HG03103 (cell line): ENCODE data around the gene UPF3A.
"Not testable (repeated sequence)": the region's sequence is repeated elsewhere in the genome, so short reads cannot be mapped to it uniquely, and the experiment has no call there.

Experiments used
- ATAC-seq: cut with Tn5 transposase; IDR thresholded peaks from one replicate; pipeline ENCODE4 v1.9.1; 2021; ENCODE audit warnings: low read depth; ENCODE audit not compliant: unreplicated experiment

Gene UPF3A, protein sequence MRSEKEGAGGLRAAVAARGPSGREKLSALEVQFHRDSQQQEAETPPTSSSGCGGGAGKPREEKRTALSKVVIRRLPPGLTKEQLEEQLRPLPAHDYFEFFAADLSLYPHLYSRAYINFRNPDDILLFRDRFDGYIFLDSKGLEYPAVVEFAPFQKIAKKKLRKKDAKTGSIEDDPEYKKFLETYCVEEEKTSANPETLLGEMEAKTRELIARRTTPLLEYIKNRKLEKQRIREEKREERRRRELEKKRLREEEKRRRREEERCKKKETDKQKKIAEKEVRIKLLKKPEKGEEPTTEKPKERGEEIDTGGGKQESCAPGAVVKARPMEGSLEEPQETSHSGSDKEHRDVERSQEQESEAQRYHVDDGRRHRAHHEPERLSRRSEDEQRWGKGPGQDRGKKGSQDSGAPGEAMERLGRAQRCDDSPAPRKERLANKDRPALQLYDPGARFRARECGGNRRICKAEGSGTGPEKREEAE

DNA sequence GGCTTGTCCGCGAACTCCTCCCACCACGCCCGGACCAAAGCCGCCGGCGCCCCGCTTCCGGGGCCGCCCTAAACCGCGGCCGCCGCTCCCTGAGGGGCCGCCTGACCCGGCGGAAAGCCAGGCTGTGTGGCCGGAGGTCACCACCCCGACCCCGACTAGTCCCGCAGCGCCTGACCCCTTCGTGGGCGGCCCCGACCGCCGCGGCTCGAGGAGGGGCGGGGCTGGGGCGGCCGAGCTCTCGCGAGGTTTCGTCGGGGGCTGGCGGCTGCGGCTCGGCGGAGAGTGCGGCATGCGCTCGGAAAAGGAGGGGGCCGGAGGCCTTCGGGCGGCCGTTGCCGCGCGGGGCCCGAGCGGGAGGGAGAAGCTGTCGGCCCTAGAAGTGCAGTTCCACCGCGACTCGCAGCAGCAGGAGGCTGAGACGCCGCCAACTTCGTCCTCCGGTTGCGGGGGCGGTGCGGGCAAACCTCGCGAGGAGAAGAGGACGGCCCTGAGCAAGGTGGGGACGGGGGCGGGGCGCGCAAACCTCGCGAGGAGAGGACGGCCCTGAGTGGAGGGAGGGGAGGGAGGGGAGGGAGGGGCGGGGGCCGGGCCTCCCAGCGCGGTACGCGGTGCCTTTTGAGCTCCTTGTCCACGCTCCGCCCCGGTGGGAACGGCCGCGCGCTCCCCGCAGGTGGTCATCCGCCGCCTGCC lies at the start of gene UPF3A:
TSS of gene UPF3A (plus strand) at position 251 of the 690 bp plus-strand sequence. CDS start at position 290, 39 bp downstream.
- peak; percentile 51 for ATAC-seq

DNA sequence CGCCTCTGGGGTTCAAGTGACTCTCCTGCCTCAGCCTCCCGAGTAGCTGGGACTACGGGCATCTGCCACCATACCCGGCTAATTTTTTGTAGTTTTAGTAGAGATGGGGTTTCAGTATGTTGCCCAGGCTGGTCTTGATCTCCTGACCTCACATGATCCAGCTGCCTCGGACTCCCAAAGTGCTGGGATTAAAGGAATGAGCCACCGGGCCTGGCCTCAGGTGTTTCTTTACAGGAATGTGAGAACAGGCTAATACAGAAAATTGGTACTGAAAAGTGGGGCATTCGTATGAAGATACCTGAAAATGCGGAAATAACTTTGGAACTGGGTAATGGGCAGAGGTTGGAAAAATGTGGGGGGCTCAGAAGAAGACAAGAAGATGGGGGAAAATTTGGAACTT lies 49.5 kb upstream of the UPF3A start:
- no peak for ATAC-seq

DNA sequence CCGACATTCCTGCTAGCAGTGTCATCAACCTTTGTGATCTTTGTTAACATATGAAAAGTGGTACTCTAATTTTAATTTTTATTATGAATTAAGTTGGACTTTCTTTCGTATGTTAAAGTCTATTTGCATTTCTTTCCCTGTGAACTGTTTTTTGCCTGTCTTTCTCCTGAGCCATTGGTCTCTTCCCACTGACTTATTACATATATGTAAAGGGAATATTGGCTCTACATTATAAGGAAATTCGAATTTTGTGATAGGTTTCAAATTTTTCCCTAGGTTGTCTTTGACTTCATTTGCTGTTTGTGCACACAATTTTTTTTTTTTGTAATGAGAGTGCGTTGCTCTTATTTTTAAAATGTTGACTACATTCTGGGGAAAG lies 47.1 kb upstream of the UPF3A start:
- no peak for ATAC-seq

DNA sequence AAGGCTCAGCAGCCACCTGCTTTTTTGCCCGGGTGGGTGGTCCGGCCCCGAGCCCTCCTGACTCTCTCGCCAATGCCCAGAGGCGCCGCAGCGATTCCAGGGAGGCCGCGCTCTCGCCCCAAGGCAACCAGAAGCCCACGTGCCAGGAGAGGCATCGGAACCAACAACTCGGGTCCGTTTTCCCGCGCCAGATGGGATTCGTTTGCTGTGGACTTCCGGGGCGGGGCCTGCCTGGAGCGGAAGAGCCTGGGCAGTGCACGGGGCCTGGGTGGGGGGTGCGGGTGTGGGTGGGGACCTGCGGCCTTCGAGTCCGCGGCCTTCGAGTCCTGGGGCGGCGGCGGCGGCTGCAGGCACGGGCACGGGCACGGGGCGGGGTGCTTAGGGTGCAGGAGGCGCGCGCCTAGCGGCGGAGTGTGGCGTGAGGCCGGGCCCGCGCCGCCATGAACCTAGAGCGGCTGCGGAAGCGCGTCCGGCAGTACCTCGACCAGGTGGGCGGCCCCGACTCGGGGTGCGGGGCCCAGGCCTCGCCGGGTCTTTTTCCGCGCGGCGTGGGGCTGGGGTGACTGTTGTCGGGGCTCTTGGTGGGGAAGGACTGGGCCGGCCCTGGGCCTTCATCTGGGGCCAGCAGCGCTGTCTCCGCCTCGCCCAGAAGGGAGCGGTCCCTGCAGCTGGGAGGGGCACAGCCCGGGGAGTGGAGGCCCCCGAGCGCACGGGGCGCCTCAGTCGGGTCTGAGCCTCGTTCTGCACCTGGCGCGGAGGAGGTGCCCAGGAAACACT lies 46.6 kb upstream of the UPF3A start, which contains the start of gene CDC16:
TSS of gene CDC16 (plus strand) at position 253 of the 777 bp plus-strand sequence. CDS start at position 441, 188 bp downstream.
- peak; percentile 91 for ATAC-seq

DNA sequence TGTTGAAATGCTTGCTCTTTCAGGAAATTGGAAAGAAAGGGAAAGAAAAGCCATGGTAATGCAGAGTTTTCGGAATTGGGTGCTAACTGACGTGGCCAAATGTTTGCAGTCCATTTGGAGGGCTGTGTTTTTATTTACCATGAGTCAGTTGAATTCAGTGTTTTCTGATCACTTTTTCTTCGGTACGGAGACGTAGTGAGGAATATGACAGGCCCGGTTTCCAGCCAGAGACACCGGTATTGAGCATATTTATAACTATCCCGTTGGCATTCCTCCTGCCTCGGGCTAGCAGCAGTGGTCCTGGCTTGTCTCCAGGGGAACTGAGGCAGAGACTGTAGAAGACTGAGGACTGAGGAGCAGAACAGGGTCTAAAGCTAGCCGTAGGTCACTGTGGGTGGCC lies 45.7 kb upstream of the UPF3A start:
- no peak for ATAC-seq

DNA sequence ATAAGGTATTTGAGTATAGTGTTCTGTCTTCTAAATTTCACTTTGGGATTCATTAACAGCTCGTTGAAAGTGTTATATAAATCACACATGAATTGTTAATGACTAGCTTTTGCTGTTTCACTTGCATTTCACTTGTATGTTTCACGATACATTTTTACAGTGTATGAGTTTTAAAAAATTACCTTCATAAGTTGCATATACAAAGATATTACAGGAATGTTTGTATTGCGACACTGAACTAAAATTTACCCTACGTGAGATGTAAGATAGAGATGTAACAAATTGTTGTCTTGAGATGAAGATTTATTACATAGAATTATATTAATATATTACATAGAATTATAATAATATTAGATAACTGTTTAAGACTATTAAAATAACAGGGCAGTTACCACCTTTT lies 45.2 kb upstream of the UPF3A start:
- no peak for ATAC-seq

DNA sequence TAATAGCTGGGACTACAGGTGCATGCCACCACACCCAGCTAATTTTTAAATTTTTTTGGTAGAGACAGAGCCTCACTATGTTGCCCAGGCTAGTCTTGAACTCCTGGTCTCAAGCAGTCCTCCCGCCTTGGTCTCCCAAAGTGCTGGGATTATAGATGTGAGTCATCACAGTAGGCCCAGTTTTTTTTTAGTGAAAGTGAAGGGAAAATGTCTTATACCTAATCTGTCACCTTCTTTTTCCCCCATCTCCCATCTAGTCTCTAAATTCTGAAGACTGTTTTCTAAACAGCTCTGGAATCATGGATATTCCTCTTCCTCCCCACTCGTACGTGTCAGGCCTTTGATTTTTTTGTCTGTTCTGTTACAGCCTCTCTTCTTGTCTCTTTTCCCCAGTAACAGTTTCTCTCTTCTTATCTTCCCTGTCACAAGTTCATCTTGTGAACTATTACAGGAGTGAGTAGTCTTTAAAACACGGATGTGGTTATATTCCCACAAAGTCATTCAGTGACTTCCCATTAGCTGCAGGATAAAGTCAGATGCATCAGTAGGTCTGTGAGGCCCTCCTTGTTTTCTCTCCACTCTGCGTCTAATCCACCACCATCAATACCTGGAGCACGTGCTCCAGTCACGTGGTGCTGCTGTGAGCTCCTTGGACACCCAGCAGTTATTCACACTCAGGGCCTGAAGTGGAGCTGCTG lies 43.8 kb upstream of the UPF3A start:
- ATAC-seq: no peak

DNA sequence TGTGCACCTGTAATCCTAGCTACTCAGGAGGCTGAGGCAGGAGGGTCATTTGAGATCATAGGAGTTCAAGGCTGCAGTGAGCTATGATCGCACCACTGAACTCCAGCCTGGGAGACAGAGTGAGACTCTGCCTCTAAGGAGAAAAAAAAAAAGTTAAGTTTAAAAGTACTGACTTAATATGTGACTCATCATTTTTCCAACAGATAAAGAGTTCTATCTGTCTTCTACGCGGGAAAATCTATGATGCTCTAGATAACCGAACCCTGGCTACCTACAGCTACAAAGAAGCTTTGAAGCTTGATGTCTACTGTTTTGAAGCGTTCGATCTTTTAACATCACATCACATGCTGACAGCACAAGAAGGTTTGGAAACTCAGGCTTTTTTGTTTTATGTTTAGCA lies 39.5 kb upstream of the UPF3A start:
- ATAC-seq: no peak

DNA sequence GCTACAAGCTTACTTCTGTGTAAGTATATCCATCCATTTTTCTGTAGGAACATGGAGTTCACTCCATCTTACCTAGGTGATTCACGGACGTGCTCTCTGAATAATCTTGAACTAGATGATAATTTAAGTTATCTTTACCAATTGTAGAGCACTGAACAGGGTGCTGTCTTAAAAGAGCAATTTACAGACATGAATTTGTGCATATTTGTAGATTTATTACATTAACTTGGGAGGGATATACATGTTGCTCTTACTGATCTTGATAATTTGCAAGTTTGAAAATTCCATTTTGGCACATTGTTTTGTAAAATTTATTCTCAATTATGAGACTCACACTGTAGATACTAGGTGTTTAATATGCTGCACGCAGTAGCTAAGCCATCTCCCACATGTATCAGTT lies 37.4 kb upstream of the UPF3A start:
- ATAC-seq: no peak

DNA sequence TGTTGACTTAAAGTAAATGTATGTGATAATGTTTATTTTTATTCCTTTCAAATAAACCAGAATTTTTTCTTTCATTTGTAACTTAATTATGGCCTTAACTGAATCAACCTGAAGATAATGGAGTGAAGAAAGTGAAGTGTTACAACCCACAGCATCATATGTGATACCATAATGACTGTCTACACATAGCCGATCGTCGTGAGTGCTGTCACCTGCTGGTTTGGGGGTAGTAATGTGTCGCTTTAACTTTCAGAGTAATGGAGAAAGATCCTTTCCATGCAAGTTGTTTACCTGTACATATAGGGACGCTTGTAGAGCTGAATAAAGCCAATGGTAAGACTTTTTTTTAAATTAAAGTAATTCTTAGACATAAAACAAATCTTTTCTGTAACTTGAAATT lies 36.8 kb upstream of the UPF3A start:
- no peak for ATAC-seq

DNA sequence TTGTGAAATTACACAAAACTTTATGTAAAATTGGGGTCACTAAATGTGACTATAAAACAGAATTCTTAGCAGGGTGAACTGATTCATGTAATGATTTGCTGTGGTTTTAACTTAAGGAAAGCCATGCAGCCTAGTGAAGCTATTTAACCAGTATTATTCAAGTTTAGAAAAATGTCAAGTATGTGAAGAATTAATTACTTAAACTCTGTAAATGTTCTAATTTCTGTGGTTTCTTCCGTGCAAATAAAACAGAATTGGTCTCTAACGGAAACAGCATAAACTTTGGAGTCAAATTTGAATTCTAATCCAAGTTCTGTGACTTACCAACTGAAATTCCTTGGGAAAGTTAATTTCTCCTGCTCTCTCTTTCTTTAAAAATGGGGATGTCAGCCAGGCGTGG lies 33.4 kb upstream of the UPF3A start:
- ATAC-seq: no peak

DNA sequence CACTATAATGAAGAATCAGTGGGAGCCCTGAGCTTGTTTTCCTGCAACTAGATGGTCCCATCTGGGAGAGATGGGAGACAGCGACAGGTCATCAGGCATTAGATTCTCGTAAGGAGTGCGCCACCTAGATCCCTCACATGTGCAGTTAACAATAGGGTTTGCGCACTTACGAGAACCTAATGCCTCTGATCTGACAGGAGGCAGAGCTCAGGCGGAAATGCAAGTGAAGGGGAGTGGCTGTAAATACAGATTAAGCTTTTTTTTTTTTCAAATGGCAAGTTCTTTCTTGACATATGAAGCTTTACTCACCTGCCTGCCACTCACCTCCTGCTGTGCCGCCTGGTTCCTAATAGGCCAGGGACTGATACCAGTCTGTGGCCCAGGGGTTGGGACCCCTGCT lies 32.3 kb upstream of the UPF3A start:
- no peak for ATAC-seq

DNA sequence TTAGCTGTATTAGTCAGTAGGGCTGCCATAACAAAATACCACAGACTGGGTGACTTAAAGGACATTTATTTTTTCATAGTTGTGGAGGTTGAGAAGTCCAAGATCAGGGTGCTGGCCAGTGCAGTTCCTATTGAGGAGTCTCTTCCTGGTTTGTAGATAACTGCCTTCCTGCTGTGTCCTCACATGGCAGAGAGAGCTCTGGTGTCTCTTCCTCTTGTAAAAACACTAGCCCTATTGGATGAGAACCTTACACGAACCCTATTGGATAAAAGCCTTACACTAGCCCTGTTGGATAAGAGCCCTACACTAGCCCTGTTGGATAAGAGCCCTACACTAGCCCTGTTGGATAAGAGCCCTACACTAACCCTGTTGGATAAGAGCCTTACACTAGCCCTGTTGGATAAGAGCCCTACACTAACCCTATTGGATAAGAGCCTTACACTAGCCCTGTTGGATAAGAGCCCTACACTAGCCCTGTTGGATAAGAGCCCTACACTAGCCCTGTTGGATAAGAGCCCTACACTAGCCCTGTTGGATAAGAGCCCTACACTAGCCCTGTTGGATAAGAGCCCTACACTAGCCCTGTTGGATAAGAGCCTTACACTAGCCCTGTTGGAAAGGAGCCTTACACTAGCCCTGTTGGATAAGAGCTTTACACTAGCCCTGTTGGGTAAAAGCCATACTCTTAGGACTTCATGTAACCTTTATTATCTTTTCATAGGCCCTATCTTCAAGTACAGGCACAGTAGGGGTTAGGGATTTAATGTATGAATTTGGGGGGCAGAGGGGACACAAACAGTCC lies 29.6 kb upstream of the UPF3A start:
- ATAC-seq: not testable (repeated sequence)

DNA sequence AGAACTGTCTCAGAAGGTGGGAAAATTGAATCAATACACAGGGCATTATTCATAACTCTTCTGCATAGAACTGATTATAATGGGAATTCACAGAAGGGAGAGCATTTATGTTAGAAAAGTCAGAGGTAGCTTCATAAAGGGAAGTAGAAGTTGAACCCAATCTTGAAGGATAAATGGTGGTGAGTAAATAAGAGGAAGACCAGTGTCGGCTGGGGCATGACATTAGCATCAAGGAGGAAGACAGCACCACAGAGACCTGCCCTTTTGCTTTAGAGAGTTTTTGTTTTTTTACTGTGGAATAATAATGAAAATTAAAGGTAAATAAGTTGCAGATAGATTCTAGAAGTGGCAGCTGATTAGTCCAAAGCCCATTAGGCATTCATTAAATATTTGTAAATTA lies 24.9 kb upstream of the UPF3A start:
- no peak for ATAC-seq

DNA sequence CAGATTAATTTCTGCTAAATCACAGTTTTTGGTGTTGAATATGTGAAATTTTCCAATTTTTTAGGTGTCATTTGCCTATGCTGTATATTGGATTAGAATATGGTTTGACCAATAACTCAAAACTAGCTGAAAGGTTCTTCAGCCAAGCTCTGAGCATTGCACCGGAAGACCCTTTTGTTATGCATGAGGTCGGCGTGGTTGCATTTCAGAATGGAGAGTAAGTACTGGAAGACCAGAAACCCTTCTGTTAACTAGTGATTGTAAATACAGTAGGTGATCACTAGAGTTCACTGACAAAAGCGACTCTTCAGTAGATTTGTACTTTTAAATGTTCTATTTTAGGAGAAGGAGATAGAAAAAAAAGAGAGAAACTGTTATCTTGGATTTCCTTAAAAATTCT lies 24.4 kb upstream of the UPF3A start:
- ATAC-seq: no peak

DNA sequence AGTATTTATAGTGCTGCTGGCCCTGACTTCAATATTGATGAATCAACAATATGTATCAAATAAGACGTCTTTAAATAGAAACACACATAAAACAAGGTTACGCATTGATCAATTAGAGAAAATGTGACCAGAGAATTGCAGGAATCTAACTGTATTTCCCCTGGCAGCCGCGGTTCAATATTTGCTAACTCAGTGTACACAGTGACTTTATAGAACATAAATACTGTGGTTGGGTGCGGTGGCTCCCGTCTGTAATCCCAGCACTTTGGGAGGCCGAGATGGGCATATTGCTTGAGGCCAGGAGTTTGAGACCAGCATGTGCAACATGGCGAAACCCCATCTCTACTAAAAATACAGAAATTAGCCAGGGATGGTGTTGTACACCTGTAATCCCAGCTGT lies 22.8 kb upstream of the UPF3A start:
- no peak for ATAC-seq

DNA sequence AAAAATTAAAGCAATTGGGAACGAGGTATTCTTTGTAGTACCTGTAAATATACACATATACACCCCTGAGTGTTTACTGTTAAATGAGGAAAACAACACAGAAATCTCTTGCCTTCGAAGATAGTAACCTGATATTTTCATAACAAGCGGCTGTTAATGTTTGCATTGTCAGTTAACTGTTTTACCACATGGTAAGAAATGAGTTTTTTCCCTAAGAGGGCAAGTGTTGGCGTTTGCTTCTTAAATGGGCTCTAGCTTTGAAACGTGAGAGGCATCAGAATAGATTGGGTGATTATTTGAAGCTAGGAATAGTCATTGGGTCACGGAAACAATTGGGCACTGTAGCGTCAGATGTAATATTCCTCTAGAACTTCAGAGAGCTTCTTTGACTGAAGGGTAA lies 22.0 kb upstream of the UPF3A start:
- ATAC-seq: no peak

DNA sequence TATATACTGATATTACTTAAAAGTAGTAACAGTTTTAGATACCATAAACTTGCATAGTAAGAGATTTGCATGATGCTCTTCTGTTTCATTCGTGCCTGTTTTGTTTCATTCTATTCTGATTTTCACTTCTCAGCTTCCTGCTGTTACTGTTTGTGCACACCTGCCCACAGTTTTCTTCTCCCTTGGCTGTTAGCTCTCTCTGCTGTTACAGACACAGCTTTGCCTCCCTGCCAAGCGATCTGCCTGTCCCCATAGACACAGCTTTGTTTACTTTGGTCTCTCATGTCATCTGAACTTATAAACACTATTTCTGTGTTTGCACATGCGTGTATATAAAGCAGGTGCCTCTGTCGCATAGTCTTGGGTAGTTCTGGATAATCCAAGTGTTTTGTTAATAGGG lies 21.4 kb upstream of the UPF3A start:
- no peak for ATAC-seq

DNA sequence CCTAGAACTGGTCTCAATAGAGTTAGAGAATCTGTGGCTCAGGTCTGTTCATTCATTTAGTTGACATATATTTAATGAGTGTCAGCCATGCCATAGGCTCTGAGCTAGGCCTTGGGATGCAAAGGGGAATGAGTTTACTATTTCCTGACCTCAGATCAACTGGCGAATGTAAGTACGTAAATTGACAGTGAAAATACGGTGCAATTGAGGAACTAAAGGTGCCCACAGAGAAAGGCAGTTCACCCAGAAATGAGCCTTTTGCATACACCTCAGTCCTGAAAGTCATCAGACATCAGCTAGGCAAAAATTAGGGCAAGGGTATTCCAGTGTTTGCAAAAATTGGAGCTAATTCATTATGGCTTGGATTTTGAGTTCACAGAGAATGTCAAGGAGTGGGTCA lies 20.6 kb upstream of the UPF3A start:
- ATAC-seq: no peak
